OCI-LY1 (cell line): ENCODE results near the gene FAM8A1.

Experiments used
- H2AFZ ChIP-seq: fragments of 200-600 bp; sonication (generic), shearing (Covaris generic); 2 replicates; pipeline ENCODE4 v1.6.0; 2014; ENCODE audit warnings: antibody characterized with exemption, mild to moderate bottlenecking, low read length
- H3F3A ChIP-seq: fragments of 200-600 bp; sonication (generic), shearing (Covaris generic); 2 replicates; pipeline ENCODE4 v1.6.0; 2014; ENCODE audit warnings: mild to moderate bottlenecking, antibody characterized with exemption, low read length, moderate library complexity; ENCODE audit not compliant: insufficient read depth
- H3K27ac ChIP-seq: fragments of 200-600 bp; sonication (generic); 2 replicates; pipeline ENCODE4 v1.5.1; 2014; ENCODE audit warnings: low read length, mixed run types, mild to moderate bottlenecking, low read depth; ENCODE audit not compliant: poor library complexity, severe bottlenecking
- H3K27me3 ChIP-seq: fragments of 200-600 bp; sonication (generic); 2 replicates; pipeline ENCODE4 v1.6.0; 2014; ENCODE audit warnings: antibody characterized with exemption, mild to moderate bottlenecking, low read length, moderate library complexity; ENCODE audit not compliant: insufficient read depth
- H3K36me3 ChIP-seq: fragments of 200-600 bp; sonication (generic); 2 replicates; pipeline ENCODE4 v1.6.1; 2014; ENCODE audit warnings: mild to moderate bottlenecking, antibody characterized with exemption, low read length, moderate library complexity, mixed read lengths; ENCODE audit not compliant: insufficient read depth
- H3K4me1 ChIP-seq: fragments of 200-600 bp; sonication (generic); 2 replicates; pipeline ENCODE4 v1.5.1; 2014; ENCODE audit warnings: mild to moderate bottlenecking, low read length, moderate library complexity; ENCODE audit not compliant: insufficient read depth, severe bottlenecking
- H3K4me2 ChIP-seq: fragments of 200-600 bp; sonication (generic), shearing (Covaris generic); 2 replicates; pipeline ENCODE4 v1.6.1; 2014; ENCODE audit warnings: low read length
- H3K4me3 ChIP-seq: fragments of 200-600 bp; sonication (generic); 2 replicates; pipeline ENCODE4 v1.5.1; 2014; ENCODE audit warnings: low read length, low read depth, mild to moderate bottlenecking, mixed read lengths; ENCODE audit not compliant: poor library complexity, severe bottlenecking
- H3K79me2 ChIP-seq: fragments of 200-600 bp; shearing (Covaris generic); 2 replicates; pipeline ENCODE4 v1.6.1; 2016; ENCODE audit warnings: mixed run types, low read length, mixed read lengths; ENCODE audit not compliant: insufficient read depth
- H3K9ac ChIP-seq: fragments of 200-600 bp; sonication (generic), shearing (Covaris generic); 2 replicates; pipeline ENCODE4 v1.6.1; 2014; ENCODE audit warnings: mild to moderate bottlenecking, low read length, mixed read lengths
- H3K9me2 ChIP-seq: fragments of 200-600 bp; sonication (generic), shearing (Covaris generic); 2 replicates; pipeline ENCODE4 v1.6.1; 2014; ENCODE audit warnings: low read depth, mild to moderate bottlenecking, low read length, mixed read lengths
- H3K9me3 ChIP-seq: fragments of 200-600 bp; shearing (Covaris generic); 2 replicates; pipeline ENCODE4 v1.6.1; 2014; ENCODE audit warnings: low read length, mixed read lengths
- H4K20me1 ChIP-seq: fragments of 200-600 bp; sonication (generic), shearing (Covaris generic); 2 replicates; pipeline ENCODE4 v1.6.0; 2016; ENCODE audit warnings: mild to moderate bottlenecking, low read length; ENCODE audit not compliant: insufficient read depth
- EZH2 ChIP-seq: fragments of 200-600 bp; sonication (generic), shearing (Covaris generic); IDR thresholded peaks from 2 replicates; pipeline ENCODE4 v1.8.0; 2017; ENCODE audit warnings: borderline replicate concordance, mixed run types, mild to moderate bottlenecking, antibody characterized with exemption, low read length, moderate library complexity, mixed read lengths
- TF ChIP-seq, protein P1 (sequence below): fragments of 200-600 bp; sonication (generic), shearing (Covaris generic); IDR thresholded peaks from 2 replicates; pipeline ENCODE4 v1.5.1; 2017; ENCODE audit warnings: mild to moderate bottlenecking, antibody characterized with exemption, low read length, moderate library complexity, mixed read lengths

Gene FAM8A1

DNA sequence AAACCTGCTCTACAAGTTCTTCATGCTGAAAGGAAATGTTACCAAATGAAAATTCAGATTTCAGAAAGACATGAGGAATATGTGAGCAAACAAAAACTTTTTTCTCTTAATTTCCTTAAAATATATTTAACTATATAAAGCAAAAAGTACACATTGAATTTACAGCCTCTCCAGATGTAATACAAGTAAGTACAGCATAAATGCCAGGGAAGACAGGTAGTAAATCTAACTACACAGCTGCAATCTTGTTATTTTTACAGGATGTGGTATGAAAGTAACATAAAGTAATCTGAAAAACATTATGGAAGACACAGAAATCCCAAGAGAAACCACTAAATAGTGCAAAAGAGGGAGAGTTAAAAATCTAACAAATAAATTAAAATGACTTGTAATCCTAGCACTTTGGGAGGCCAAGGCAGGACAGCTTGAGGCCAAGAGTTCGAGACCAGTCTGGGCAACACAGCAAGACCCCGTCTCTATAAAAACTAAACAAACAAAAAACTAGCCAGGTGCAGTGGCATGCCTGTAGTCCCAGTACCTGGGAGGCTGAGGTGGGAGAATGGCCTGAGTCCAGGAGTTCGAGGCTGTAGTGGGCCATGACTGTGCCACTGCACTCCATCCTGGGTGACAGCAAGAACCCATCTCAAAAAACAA is 50.7 kb downstream of the FAM8A1 start:
- Histone ChIP-seq H3K9me2 (no peaks in the 10 kb centered on the region), H4K20me1 (no peaks in the 10 kb centered on the region), H3K9ac (no peak overlapping the region), H3K4me2 (no peak overlapping the region), H3F3A (no peaks in the 10 kb centered on the region), H3K79me2 (no peaks in the 10 kb centered on the region), H3K27ac (no peak overlapping the region), H2AFZ (no peak overlapping the region), H3K36me3 (peaks cover 91% of the 10 kb centered on the region), H3K4me1 (no peaks in the 10 kb centered on the region), H3K4me3 (no peak overlapping the region), H3K27me3 (no peaks in the 10 kb centered on the region), H3K9me3 (no peaks in the 10 kb centered on the region)
- TF ChIP-seq, protein P1, sequence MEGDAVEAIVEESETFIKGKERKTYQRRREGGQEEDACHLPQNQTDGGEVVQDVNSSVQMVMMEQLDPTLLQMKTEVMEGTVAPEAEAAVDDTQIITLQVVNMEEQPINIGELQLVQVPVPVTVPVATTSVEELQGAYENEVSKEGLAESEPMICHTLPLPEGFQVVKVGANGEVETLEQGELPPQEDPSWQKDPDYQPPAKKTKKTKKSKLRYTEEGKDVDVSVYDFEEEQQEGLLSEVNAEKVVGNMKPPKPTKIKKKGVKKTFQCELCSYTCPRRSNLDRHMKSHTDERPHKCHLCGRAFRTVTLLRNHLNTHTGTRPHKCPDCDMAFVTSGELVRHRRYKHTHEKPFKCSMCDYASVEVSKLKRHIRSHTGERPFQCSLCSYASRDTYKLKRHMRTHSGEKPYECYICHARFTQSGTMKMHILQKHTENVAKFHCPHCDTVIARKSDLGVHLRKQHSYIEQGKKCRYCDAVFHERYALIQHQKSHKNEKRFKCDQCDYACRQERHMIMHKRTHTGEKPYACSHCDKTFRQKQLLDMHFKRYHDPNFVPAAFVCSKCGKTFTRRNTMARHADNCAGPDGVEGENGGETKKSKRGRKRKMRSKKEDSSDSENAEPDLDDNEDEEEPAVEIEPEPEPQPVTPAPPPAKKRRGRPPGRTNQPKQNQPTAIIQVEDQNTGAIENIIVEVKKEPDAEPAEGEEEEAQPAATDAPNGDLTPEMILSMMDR: no peak
- TF ChIP-seq EZH2: no peak

DNA sequence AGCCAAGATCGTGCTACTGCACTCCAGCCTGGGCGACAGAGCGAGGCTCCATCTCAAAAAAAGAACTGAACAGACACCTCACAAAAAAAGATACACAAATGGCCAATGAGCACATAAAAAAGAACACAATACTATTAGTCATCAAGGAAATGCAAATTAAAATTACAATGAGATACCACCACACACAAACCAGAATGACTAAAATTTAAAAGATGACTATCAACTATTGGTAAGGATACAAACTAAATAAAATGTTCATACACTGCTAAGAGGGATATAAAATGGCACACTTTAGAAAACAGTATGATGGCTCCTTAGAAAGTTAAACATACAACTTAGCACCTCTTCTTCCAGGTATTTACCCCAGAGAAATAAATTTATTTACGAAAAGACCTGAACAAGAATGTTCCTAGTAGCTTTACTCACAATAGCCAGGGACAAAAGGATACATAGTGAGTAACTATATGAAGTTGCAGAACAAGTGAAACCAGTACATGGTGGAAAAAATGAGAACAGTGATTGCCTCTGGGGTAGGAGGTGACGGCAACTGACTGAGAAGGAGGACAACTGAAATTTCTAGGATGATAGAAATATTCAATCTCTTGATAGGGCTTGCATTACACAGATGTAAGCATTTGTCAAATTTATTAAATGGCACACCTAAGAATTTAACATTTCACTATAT is 53.2 kb downstream of the FAM8A1 start:
- Histone ChIP-seq H3K4me3 (no peak overlapping the region), H3F3A (no peaks in the 10 kb centered on the region), H3K27ac (no peak overlapping the region), H4K20me1 (no peaks in the 10 kb centered on the region), H3K36me3 (peaks cover 90% of the 10 kb centered on the region), H3K27me3 (no peaks in the 10 kb centered on the region), H3K9me2 (no peaks in the 10 kb centered on the region), H3K9me3 (no peaks in the 10 kb centered on the region), H3K4me2 (no peak overlapping the region), H3K79me2 (no peaks in the 10 kb centered on the region), H3K4me1 (no peaks in the 10 kb centered on the region), H2AFZ (no peak overlapping the region), H3K9ac (no peak overlapping the region)
- TF ChIP-seq, protein P1: no peak
- TF ChIP-seq EZH2: no peak

DNA sequence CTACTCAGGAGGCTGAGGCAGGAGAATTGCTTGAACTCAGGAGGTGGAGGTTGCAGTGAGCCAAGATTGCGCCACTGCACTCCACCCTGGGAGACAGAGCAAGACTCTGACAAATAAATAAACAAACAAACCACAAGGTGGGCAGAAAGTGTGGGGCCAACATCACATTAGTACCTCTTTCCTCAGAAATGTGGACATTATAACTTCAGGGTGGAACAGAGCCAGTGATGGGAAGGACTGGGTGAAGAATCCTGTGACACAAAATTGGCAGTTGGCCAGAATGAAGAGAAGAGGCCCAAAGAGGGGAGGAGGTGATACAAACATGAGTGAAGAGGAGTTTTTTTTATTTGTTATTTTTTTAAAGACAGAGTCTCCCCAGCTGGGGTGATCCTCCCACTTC is 56.0 kb downstream of the FAM8A1 start:
- no peaks in the 10 kb centered on the region for H3F3A ChIP-seq

More for the DNA sequence above, 56.0 kb downstream of the FAM8A1 start:
- no peak overlapping the region for H3K4me3 ChIP-seq
- no peaks in the 10 kb centered on the region for H3K9me3 ChIP-seq
- no peaks in the 10 kb centered on the region for H3K27me3 ChIP-seq
- no peak overlapping the region for H2AFZ ChIP-seq
- no peak overlapping the region for H3K27ac ChIP-seq
- no peaks in the 10 kb centered on the region for H3K9me2 ChIP-seq
- TF ChIP-seq, protein P1: no peak
- no peak for TF ChIP-seq EZH2
- no peak overlapping the region for H3K9ac ChIP-seq
- H3K36me3 ChIP-seq: peaks cover 90% of the 10 kb centered on the region
- H4K20me1 ChIP-seq: no peaks in the 10 kb centered on the region
- H3K4me2 ChIP-seq: no peak overlapping the region
- no peaks in the 10 kb centered on the region for H3K4me1 ChIP-seq
- no peaks in the 10 kb centered on the region for H3K79me2 ChIP-seq
